Keratinocyte (primary cell): ENCODE measurements around the gene SLC26A8. TPM values are rescaled to one million over a fixed set of nuclear protein-coding genes. Genes with fewer than 3 reads are reported as not detected.

ENCODE experiments used
- DNase-seq: peaks from one replicate; pipeline ENCODE4 v3.0.0-alpha.2; 2011; ENCODE audit warnings: low read depth, missing footprints, low spot score
- FAIRE-seq: peaks from 2 replicates; lab custom pipeline; 2011; peaks lifted over from hg19 to GRCh38; lab: Jason Lieb, UNC
- H2AFZ ChIP-seq: 2 replicates; pipeline ENCODE4 v1.6.0; 2012; ENCODE audit warnings: low read length, control low read depth, inconsistent platforms; ENCODE audit not compliant: control insufficient read depth
- H3K27ac ChIP-seq: 2 replicates; pipeline ENCODE4 v1.5.1; 2011; ENCODE audit warnings: low read length; ENCODE audit not compliant: control insufficient read depth, insufficient read depth
- H3K27me3 ChIP-seq: 3 replicates; pipeline ENCODE4 v1.6.0; 2011; ENCODE audit warnings: low read length; ENCODE audit not compliant: control insufficient read depth, insufficient read depth; ENCODE audit errors: extremely low read depth
- H3K36me3 ChIP-seq, 2 experiments: 2 replicates in 1 of 2; 3 replicates in 1 of 2; pipeline ENCODE4 v1.5.1; 2011; ENCODE audit warnings: low read length in 2 of 2, mild to moderate bottlenecking in 1 of 2; ENCODE audit not compliant: control insufficient read depth in 2 of 2, insufficient read depth in 2 of 2; ENCODE audit errors: extremely low read depth in 1 of 2
- H3K4me1 ChIP-seq: 3 replicates; pipeline ENCODE4 v1.5.1; 2011; ENCODE audit warnings: low read length; ENCODE audit not compliant: control insufficient read depth, insufficient read depth; ENCODE audit errors: extremely low read depth
- H3K4me2 ChIP-seq: 3 replicates; pipeline ENCODE4 v1.6.0; 2011; ENCODE audit warnings: low read depth, low read length; ENCODE audit not compliant: control insufficient read depth, insufficient read depth; ENCODE audit errors: extremely low read depth
- H3K4me3 ChIP-seq, 3 experiments: fragments of 200-600 bp in 1 of 3; sonication (generic) in 1 of 3; 2 replicates in 2 of 3; 3 replicates in 1 of 3; pipeline ENCODE4 v1.5.1; 2011 to 2016; ENCODE audit warnings: low read length in 3 of 3, mild to moderate bottlenecking in 3 of 3, control low read depth in 2 of 3, inconsistent platforms in 1 of 3, low read depth in 1 of 3, mixed read lengths in 1 of 3, mixed run types in 1 of 3, moderate library complexity in 1 of 3; ENCODE audit not compliant: control insufficient read depth in 2 of 3, insufficient read depth in 2 of 3; ENCODE audit errors: extremely low read depth in 1 of 3
- H3K79me2 ChIP-seq: 2 replicates; pipeline ENCODE4 v1.6.0; 2012; ENCODE audit warnings: low read length; ENCODE audit not compliant: control insufficient read depth, insufficient read depth
- H3K9ac ChIP-seq: 3 replicates; pipeline ENCODE4 v1.6.0; 2011; ENCODE audit warnings: low read length; ENCODE audit not compliant: control insufficient read depth, insufficient read depth; ENCODE audit errors: extremely low read depth
- H3K9me1 ChIP-seq: 3 replicates; pipeline ENCODE4 v1.6.0; 2011; ENCODE audit warnings: low read length; ENCODE audit not compliant: control insufficient read depth, insufficient read depth; ENCODE audit errors: extremely low read depth
- H3K9me3 ChIP-seq: 2 replicates; pipeline ENCODE4 v1.5.1; 2012; ENCODE audit warnings: low read depth, low read length; ENCODE audit not compliant: control insufficient read depth
- H4K20me1 ChIP-seq: 3 replicates; pipeline ENCODE4 v1.6.0; 2011; ENCODE audit warnings: low read length; ENCODE audit not compliant: control insufficient read depth, insufficient read depth; ENCODE audit errors: extremely low read depth
- EZH2 ChIP-seq: IDR thresholded peaks from one replicate; pipeline ENCODE4 v1.6.1; 2012; ENCODE audit warnings: inconsistent platforms, mild to moderate bottlenecking, low read length, moderate library complexity
- dilution Hi-C: fragments of 300-500 bp; cut with MboI; formaldehyde crosslinking; loops from one replicate; pipeline ENCODE4 v1.7.0; 2020; ENCODE audit warnings: low sequenced_read_pairs; ENCODE audit not compliant: extremely low pct_ligation_motif_present
- polyA plus RNA-seq, 5 experiments: library from polyadenylated mRNA; depleted of rRNA in 3 of 5; stranded (reverse) in 3 of 5; stranded (forward) in 1 of 5; unstranded in 1 of 5; fragments of >200 nt; gene quantifications; 1 replicate in 1 of 5; 2 replicates in 3 of 5; 3 replicates in 1 of 5; pipeline versions ENCODE4 v1.2.1 to v1.2.3, GENCODE V29; 2011 to 2012; ENCODE audit warnings: missing spikeins in 2 of 5, low read depth in 1 of 5, low replicate concordance in 1 of 5
- TF ChIP-seq, protein P1 (sequence below), 3 experiments: IDR thresholded peaks in 1 of 3; conservative IDR thresholded peaks in 1 of 3; optimal IDR thresholded peaks in 1 of 3; 2 replicates in 2 of 3; 3 replicates in 1 of 3; pipeline versions ENCODE3 to v1.5.1; 2011; ENCODE audit warnings: low read length in 3 of 3, mild to moderate bottlenecking in 3 of 3, moderate library complexity in 2 of 3, control low read depth in 1 of 3, inconsistent platforms in 1 of 3; ENCODE audit not compliant: insufficient read depth in 2 of 3; ENCODE audit errors: extremely low read depth in 1 of 3

SLC26A8 gene
- polyA plus RNA-seq, 1 donor (not counting 4 experiments of a cell fraction or from before 2014, with no cell fraction given), result 0.18 TPM

DNA sequence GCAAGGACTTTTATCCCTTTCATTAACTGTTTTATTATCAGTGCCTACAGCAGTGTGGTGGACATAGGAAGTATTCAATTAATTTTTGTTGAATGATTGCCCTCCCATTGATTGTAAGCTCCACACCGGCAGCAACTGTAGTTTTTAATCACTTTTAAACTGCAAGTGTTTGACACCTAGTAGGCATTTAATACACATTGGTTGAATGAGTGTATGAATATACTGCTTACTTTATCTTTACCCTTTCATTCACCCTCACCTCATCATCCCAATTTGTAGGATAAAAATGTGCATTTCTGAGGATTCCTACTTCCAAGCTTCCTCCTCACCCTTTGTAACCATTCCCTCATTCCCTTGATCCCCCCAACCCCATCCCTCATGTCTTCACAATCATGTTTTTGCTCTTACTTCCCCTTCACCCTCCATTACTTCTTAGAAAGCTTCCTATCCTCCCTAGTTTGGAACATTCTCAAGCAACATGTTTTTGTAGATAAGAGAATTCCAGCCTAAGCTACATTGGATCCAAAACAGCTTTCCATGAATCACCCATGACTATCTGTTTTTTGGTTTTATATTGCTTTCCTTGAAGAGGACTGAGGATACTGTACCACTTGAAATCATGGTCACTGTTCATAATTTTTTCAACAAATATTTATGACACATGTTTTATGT, 955 bp upstream of the SLC26A8 start:
- Histone ChIP-seq H3K36me3 (no peaks in the 10 kb centered on the region), H3K4me3 (no peak overlapping the region), H3K4me1 (peaks cover 12% of the 10 kb centered on the region), H3K9me3 (no peaks in the 10 kb centered on the region), H3K9me1 (no peaks in the 10 kb centered on the region), H3K27me3 (no peaks in the 10 kb centered on the region), H2AFZ (no peak overlapping the region), H3K9ac (no peak overlapping the region), H3K4me2 (no peak overlapping the region), H3K79me2 (peaks cover 27% of the 10 kb centered on the region), H4K20me1 (no peaks in the 10 kb centered on the region), H3K27ac (no peak overlapping the region)
- FAIRE-seq (no peak), DNase-seq (no peak)
- dilution Hi-C loops, result no loop called here
- TF ChIP-seq EZH2, result no peak
- TF ChIP-seq, protein P1, sequence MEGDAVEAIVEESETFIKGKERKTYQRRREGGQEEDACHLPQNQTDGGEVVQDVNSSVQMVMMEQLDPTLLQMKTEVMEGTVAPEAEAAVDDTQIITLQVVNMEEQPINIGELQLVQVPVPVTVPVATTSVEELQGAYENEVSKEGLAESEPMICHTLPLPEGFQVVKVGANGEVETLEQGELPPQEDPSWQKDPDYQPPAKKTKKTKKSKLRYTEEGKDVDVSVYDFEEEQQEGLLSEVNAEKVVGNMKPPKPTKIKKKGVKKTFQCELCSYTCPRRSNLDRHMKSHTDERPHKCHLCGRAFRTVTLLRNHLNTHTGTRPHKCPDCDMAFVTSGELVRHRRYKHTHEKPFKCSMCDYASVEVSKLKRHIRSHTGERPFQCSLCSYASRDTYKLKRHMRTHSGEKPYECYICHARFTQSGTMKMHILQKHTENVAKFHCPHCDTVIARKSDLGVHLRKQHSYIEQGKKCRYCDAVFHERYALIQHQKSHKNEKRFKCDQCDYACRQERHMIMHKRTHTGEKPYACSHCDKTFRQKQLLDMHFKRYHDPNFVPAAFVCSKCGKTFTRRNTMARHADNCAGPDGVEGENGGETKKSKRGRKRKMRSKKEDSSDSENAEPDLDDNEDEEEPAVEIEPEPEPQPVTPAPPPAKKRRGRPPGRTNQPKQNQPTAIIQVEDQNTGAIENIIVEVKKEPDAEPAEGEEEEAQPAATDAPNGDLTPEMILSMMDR (optimal IDR thresholded peaks at IDR 0.05 in 1 of 3, IDR thresholded peaks at IDR 0.05 in 1 of 3, conservative IDR thresholded peaks at IDR 0.05 in 1 of 3; ENCODE audit: extremely low read depth in 1 of 3, insufficient read depth in 2 of 3, low read length in 3 of 3), result no peak

DNA sequence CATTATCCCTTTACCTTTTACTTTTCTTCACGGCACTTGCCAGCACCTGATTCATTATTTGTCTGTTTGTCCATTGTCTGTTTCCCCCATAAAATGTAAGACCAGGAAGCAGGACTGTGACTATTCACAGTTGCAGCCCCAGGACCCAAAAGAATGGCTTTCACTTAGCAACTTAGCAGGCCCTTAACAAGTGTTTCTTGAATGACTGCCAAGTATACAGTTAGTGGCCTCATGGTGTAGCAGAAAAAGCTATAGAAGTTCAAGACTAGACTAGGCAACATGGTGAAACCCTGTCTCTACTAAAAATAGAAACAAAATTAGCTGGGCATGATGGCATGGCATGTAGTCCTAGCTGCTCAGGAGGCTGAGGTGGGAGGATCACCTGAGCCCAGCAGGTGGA, 4.3 kb downstream of the SLC26A8 start:
- peaks cover 4% of the 10 kb centered on the region for H3K4me1 ChIP-seq
- no peak for DNase-seq
- no peaks in the 10 kb centered on the region for H3K36me3 ChIP-seq
- H4K20me1 ChIP-seq, result no peaks in the 10 kb centered on the region
- no peaks in the 10 kb centered on the region for H3K79me2 ChIP-seq
- TF ChIP-seq EZH2, result no peak
- TF ChIP-seq, protein P1 (optimal IDR thresholded peaks at IDR 0.05 in 1 of 3, IDR thresholded peaks at IDR 0.05 in 1 of 3, conservative IDR thresholded peaks at IDR 0.05 in 1 of 3; ENCODE audit: extremely low read depth in 1 of 3, insufficient read depth in 2 of 3, low read length in 3 of 3), result no peak
- H3K4me2 ChIP-seq, result no peak overlapping the region
- H3K4me3 ChIP-seq, result no peak overlapping the region
- no peak overlapping the region for H2AFZ ChIP-seq
- H3K27ac ChIP-seq, result no peak overlapping the region
- H3K9me1 ChIP-seq, result no peaks in the 10 kb centered on the region
- dilution Hi-C loops, result no loop called here
- no peak overlapping the region for H3K9ac ChIP-seq
- no peak for FAIRE-seq
- H3K27me3 ChIP-seq, result no peaks in the 10 kb centered on the region
- no peaks in the 10 kb centered on the region for H3K9me3 ChIP-seq
